ENCODE data around the gene UQCRC1. TPM values are rescaled to one million over a fixed set of nuclear protein-coding genes. Genes with fewer than 3 reads are reported as not detected.

The UQCRC1 gene
- total RNA-seq, 1 experiment from 2014 or later, result 575 TPM

DNA sequence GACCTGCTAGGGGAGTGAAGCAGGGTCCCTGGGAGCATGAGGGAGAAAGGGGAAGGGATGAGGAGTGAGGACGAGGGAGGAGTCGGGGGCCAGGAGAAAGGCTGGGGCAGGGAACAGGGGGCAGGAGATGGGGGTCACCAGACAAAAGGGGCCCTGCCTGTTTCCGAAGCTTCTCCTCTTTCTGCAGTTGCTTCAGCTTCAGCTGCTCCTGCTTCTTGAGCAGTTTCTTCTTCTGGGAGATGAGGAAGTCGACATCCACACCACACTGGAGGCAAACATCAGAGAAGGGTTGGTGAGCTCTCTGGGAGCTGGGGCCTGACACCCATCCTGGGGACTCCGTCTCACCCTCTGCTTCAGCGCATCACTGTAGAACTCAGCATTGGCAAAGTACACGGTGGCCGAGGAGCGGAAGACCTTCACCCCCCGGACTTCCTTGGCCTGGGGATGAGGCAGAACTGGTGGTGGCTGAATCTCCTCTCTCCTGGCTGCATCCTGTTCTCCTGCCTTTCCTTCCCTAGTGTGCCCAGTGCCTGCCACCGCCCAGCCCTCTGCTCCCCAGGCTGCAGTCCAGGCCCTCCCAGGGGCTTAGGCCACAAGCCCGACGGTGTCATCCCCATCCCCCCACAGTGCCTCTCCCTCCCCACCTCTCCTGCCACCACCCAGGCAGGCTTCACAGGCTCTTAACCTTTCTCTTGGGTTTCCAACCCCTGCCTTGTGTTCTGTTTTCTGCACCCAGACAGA, 19.0 kb upstream of the UQCRC1 start:
- Histone ChIP-seq H3K9me3 (ENCODE audit: low read length) (no peaks in the 10 kb centered on the region), H3K4me1 (ENCODE audit: insufficient read depth, low read length) (no peaks in the 10 kb centered on the region), H3K27ac (ENCODE audit: low read length) (no peak overlapping the region), H3K4me2 (ENCODE audit: low read length) (no peak overlapping the region), H3K79me2 (ENCODE audit: low read length) (peaks cover 2% of the 10 kb centered on the region; the same call in 1 of the 2 replicates), H3K36me3 (ENCODE audit: low read depth, low read length) (peaks cover 28% of the 10 kb centered on the region), H3F3A (ENCODE audit: low read length, unreplicated experiment) (no peaks in the 10 kb centered on the region), H3K27me3 (ENCODE audit: low read length) (no peaks in the 10 kb centered on the region), H3K9me2 (replicated peaks; ENCODE audit: low read length) (no peaks in the 10 kb centered on the region), H3K9ac (ENCODE audit: low read length) (no peak overlapping the region), H2AFZ (ENCODE audit: low read length) (no peak overlapping the region), H3K4me3 (ENCODE audit: low read length) (no peak overlapping the region), H4K20me1 (ENCODE audit: low read length) (no peaks in the 10 kb centered on the region)
- intact Hi-C loops (cut with micrococcal nuclease), result no loop called here
- TF ChIP-seq CTCF (conservative IDR thresholded peaks at IDR 0.05; ENCODE audit: low read depth, low read length), result no peak
- TF ChIP-seq EZH2 (IDR thresholded peaks at IDR 0.05; ENCODE audit: low read length, unreplicated experiment), result no peak
- TF ChIP-seq EZH2phosphoT487 (IDR thresholded peaks at IDR 0.05; ENCODE audit: borderline replicate concordance, low read length), result no peak
- POLR2A ChIA-PET (ENCODE audit: unreplicated experiment), result no interaction called here
- CTCF ChIA-PET, result interaction anchor here (0.7 kb wide), 1 partner anchor 476 kb away, joined by 3 read pairs; no protein-coding TSS in a partner anchor
- BruUV-seq (replicated peaks), result no TSS peak
- ATAC-seq, result no peak
- no peak for DNase-seq

DNA sequence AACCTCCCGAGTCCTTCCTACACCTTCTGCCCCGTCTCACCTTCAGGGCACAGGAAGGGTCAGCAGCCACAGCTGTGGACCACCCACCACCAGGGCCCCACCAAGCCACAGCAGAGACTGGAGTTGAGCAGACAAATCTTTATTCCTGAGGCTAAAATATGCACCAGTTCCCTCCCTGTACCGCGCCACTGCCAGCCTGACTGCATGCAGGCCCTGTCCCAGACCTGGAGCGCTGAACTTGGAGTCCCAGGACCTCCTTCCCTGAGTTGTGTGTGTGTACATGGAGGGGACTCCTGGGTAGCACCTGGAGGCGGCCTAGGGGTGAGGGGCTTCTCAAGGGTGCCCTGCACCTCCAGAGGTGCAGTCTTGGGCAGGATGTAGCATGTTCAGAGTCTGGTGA, 16.2 kb upstream of the UQCRC1 start:
- DNase-seq (no peak), ATAC-seq (no peak)
- Histone ChIP-seq H3K79me2 (ENCODE audit: low read length) (no peaks in the 10 kb centered on the region), H3K4me3 (ENCODE audit: low read length) (no peak overlapping the region), H3K36me3 (ENCODE audit: low read depth, low read length) (peaks cover 24% of the 10 kb centered on the region), H3K4me1 (ENCODE audit: insufficient read depth, low read length) (no peaks in the 10 kb centered on the region), H3K4me2 (ENCODE audit: low read length) (no peak overlapping the region), H3K9me2 (replicated peaks; ENCODE audit: low read length) (no peaks in the 10 kb centered on the region), H3K9ac (ENCODE audit: low read length) (no peak overlapping the region), H3K27ac (ENCODE audit: low read length) (no peak overlapping the region), H4K20me1 (ENCODE audit: low read length) (no peaks in the 10 kb centered on the region), H2AFZ (ENCODE audit: low read length) (no peak overlapping the region), H3F3A (ENCODE audit: low read length, unreplicated experiment) (no peaks in the 10 kb centered on the region), H3K9me3 (ENCODE audit: low read length) (no peaks in the 10 kb centered on the region), H3K27me3 (ENCODE audit: low read length) (no peaks in the 10 kb centered on the region)
- CTCF ChIA-PET, result no interaction called here
- POLR2A ChIA-PET (ENCODE audit: unreplicated experiment), result no interaction called here
- intact Hi-C loops (cut with micrococcal nuclease), result no loop called here
- no TSS peak for BruUV-seq (replicated peaks)
- TF ChIP-seq CTCF (conservative IDR thresholded peaks at IDR 0.05; ENCODE audit: low read depth, low read length), result no peak
- TF ChIP-seq EZH2 (IDR thresholded peaks at IDR 0.05; ENCODE audit: low read length, unreplicated experiment), result no peak
- TF ChIP-seq EZH2phosphoT487 (IDR thresholded peaks at IDR 0.05; ENCODE audit: borderline replicate concordance, low read length), result no peak

GRCh38 chr3:48624767-48625166, 15.3 kb upstream of the UQCRC1 start:
- BruUV-seq (replicated peaks), result no TSS peak

More at GRCh38 chr3:48624767-48625166, 15.3 kb upstream of the UQCRC1 start:
- ChIA-PET POLR2A (ENCODE audit: unreplicated experiment) (no interaction called here), CTCF (no interaction called here)
- Histone ChIP-seq H3F3A (ENCODE audit: low read length, unreplicated experiment) (no peaks in the 10 kb centered on the region), H2AFZ (ENCODE audit: low read length) (no peak overlapping the region), H3K9me3 (ENCODE audit: low read length) (no peaks in the 10 kb centered on the region), H4K20me1 (ENCODE audit: low read length) (no peaks in the 10 kb centered on the region), H3K79me2 (ENCODE audit: low read length) (no peaks in the 10 kb centered on the region), H3K4me3 (ENCODE audit: low read length) (no peak overlapping the region), H3K4me1 (ENCODE audit: insufficient read depth, low read length) (no peaks in the 10 kb centered on the region), H3K36me3 (ENCODE audit: low read depth, low read length) (peaks cover 19% of the 10 kb centered on the region), H3K27me3 (ENCODE audit: low read length) (no peaks in the 10 kb centered on the region), H3K27ac (ENCODE audit: low read length) (no peak overlapping the region), H3K9ac (ENCODE audit: low read length) (no peak overlapping the region), H3K4me2 (ENCODE audit: low read length) (no peak overlapping the region), H3K9me2 (replicated peaks; ENCODE audit: low read length) (no peaks in the 10 kb centered on the region)
- DNase-seq (no peak), ATAC-seq (no peak; the same call in 1 of the 2 replicates)
- no peak for TF ChIP-seq EZH2phosphoT487 (IDR thresholded peaks at IDR 0.05; ENCODE audit: borderline replicate concordance, low read length)
- no peak for TF ChIP-seq EZH2 (IDR thresholded peaks at IDR 0.05; ENCODE audit: low read length, unreplicated experiment)
- TF ChIP-seq CTCF (conservative IDR thresholded peaks at IDR 0.05; ENCODE audit: low read depth, low read length), result no peak
- intact Hi-C loops (cut with micrococcal nuclease), result no loop called here
